Measurements from ENCODE around the gene NAT8. TPM values are rescaled to one million over a fixed set of nuclear protein-coding genes. Genes with fewer than 3 reads are reported as not detected.
A peak's percentile ranks its signal among the peaks of the same experiment; 100 is the strongest.
"Not testable (repeated sequence)": the region's sequence is repeated elsewhere in the genome, so short reads cannot be mapped to it uniquely, and the experiment has no call there.

Gene NAT8
- total and polyA plus RNA-seq, 2 of the 8 experiments (the other 6 are each of a cell fraction or from before 2014, with no cell fraction given), result not detected

GRCh38 chr2:73619925-73620324 lies 22.3 kb downstream of the NAT8 start:
- H3K27ac ChIP-seq (ENCODE audit: low read depth, low read length); H3K4me1 ChIP-seq (replicated peaks in 1 of 4; ENCODE audit: control insufficient read depth in 3 of 4, insufficient read depth in 4 of 4, low read length in 3 of 4); POLR2A ChIA-PET (ENCODE audit: partially characterized antibody); H2BK12ac ChIP-seq (ENCODE audit: low read depth, low read length); H3K36me3 ChIP-seq (ENCODE audit: control insufficient read depth in 2 of 4, insufficient read depth in 4 of 4, low read length in 3 of 4); H2AFZ ChIP-seq (ENCODE audit: low read length); H3K14ac ChIP-seq (ENCODE audit: insufficient read length); FAIRE-seq; H3K23me2 ChIP-seq (ENCODE audit: low read depth, low read length); H2BK5ac ChIP-seq (ENCODE audit: low read depth, low read length); H4K8ac ChIP-seq (ENCODE audit: extremely low read depth, insufficient read depth, low read length); H3K27me3 ChIP-seq (replicated peaks in 1 of 4; ENCODE audit: control insufficient read depth in 3 of 4, extremely low read depth in 1 of 4, insufficient read depth in 3 of 4, low read length in 3 of 4); H3K9me3 ChIP-seq (ENCODE audit: insufficient read depth in 2 of 2, low read depth in 1 of 2, low read length in 1 of 2); H3K4me2 ChIP-seq (ENCODE audit: insufficient read depth in 1 of 2, low read depth in 2 of 2, low read length in 2 of 2); H3K56ac ChIP-seq (replicated peaks; ENCODE audit: insufficient read length, low read depth, low read length); H3K9ac ChIP-seq (replicated peaks in 1 of 4; ENCODE audit: extremely low read depth in 1 of 4, low read depth in 3 of 4, low read length in 3 of 4); H3K79me1 ChIP-seq (ENCODE audit: low read depth, low read length); H2AK5ac ChIP-seq (ENCODE audit: low read depth, low read length); H2BK20ac ChIP-seq (ENCODE audit: low read length); H3K18ac ChIP-seq (ENCODE audit: extremely low read depth, low read length); H4K20me1 ChIP-seq (replicated peaks in 1 of 2; ENCODE audit: control insufficient read depth in 1 of 2, insufficient read depth in 2 of 2, low read length in 2 of 2); H2BK120ac ChIP-seq (replicated peaks; ENCODE audit: low read depth, low read length); H3K23ac ChIP-seq (ENCODE audit: insufficient read length); H3K79me2 ChIP-seq (ENCODE audit: control insufficient read depth in 1 of 2, insufficient read depth in 2 of 2, low read length in 2 of 2); H3K4me3 ChIP-seq (ENCODE audit: extremely low read depth in 1 of 4, insufficient read depth in 2 of 4, low read depth in 3 of 4, low read length in 4 of 4); H3K4ac ChIP-seq (replicated peaks; ENCODE audit: insufficient read length, low read depth, low read length); H4K91ac ChIP-seq (replicated peaks; ENCODE audit: insufficient read length, low read length); H4K5ac ChIP-seq (ENCODE audit: insufficient read length, low read depth, low read length); H2BK15ac ChIP-seq (ENCODE audit: low read length): not testable (repeated sequence)
- CTCF ChIA-PET (ENCODE audit: partially characterized antibody), result interaction anchor here (0.8 to 1.1 kb wide), 4 partner anchors 11 to 18 kb away, joined by 3 to 7 read pairs (median 4); no protein-coding TSS in a partner anchor
- DNase-seq (ENCODE audit: low read depth in 1 of 2, low spot score in 2 of 2), result peak in 1 of 2 experiments; percentile 57
- TF ChIP-seq RAD21 (IDR thresholded peaks at IDR 0.05 in 1 of 2, conservative IDR thresholded peaks at IDR 0.05 in 1 of 2; ENCODE audit: low read depth in 2 of 2, low read length in 2 of 2) (peak; percentile 37 to 57; a peak in 3 of 4 replicates), CTCF (IDR thresholded peaks at IDR 0.05; ENCODE audit: control extremely low read depth in 1 of 3, insufficient read depth in 1 of 3, low read depth in 1 of 3, low read length in 3 of 3) (peak; percentile 31 to 49 (median 33); a peak in 3 of 4 replicates)
- WGBS, 2 experiments (ENCODE audit: extremely low coverage in 1 of 2, insufficient coverage in 1 of 2, insufficient read length in 1 of 2, insufficient replicate concordance in 2 of 2, low coverage in 1 of 2, low lambda C conversion rate in 2 of 2, missing lambda C conversion rate in 1 of 2), result 63% methylated on average over 3 of the region's 3 CpGs; no CpG with 5 or more reads in 1 of the 2 experiments
